Measurements from ENCODE around the gene COPS7A.
"Not testable (repeated sequence)": the region's sequence is repeated elsewhere in the genome, so short reads cannot be mapped to it uniquely, and the experiment has no call there.

COPS7A gene

DNA sequence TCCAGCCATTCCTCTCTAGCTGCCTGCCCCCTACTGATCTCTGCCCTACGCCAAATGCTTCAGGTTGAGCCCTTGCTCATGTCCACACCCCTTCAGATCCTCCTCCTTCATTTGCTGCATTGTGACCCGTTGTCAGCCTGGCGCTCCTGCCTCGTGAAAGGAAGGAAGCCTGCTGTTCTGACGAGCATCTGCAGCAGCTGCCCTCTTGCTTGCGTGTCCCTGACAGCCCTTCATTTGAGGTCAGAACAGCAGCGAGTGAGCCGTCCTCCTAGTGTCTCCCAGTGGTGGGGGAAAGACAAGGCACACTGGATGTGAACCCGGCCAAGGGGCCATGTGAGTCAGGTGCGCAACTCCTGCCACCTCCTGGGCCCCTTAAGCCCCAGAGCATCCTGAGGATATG lies 20.2 kb upstream of the COPS7A start:
- DNase-seq, result peak; percentile 34 to 44

DNA sequence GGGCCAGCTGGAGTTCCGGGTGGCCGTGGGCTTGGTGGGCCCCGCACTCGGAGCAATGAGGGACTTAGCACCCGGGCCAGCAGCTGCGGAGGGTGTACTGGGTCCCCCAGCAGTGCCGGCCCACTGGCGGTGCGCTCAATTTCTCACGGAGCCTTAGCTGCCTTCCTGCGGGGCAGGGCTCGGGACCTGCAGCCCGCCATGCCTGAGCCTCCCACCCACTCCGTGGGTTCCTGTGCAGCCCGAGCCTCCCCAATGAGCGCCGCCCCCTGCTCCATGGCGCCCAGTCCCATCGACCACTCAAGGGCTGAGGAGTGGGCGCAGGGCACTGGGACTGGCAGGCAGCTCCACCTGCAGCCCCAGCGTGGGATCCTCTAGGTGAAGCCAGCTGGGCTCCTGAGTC lies 15.5 kb upstream of the COPS7A start:
- DNase-seq, result not testable (repeated sequence)

DNA sequence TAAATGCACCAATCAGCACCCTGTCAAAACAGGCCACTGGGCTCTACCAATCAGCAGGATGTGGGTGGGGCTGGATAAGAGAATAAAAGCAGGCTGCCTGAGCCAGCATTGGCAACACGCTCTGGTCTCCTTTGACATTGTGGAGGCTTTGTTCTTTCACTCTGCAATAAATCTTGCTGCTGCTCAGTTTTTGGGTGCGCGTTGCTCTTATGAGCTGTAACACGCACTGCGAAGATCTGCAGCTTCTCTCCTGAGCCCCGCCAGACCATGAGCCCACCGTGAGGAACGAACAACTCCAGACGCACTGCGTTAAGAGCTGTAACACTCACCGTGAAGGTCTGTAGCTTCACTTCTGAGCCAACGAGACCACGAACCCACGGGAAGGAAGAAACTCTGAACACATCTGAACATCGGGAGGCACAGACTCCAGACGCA lies 14.9 kb upstream of the COPS7A start:
- no peak for DNase-seq

DNA sequence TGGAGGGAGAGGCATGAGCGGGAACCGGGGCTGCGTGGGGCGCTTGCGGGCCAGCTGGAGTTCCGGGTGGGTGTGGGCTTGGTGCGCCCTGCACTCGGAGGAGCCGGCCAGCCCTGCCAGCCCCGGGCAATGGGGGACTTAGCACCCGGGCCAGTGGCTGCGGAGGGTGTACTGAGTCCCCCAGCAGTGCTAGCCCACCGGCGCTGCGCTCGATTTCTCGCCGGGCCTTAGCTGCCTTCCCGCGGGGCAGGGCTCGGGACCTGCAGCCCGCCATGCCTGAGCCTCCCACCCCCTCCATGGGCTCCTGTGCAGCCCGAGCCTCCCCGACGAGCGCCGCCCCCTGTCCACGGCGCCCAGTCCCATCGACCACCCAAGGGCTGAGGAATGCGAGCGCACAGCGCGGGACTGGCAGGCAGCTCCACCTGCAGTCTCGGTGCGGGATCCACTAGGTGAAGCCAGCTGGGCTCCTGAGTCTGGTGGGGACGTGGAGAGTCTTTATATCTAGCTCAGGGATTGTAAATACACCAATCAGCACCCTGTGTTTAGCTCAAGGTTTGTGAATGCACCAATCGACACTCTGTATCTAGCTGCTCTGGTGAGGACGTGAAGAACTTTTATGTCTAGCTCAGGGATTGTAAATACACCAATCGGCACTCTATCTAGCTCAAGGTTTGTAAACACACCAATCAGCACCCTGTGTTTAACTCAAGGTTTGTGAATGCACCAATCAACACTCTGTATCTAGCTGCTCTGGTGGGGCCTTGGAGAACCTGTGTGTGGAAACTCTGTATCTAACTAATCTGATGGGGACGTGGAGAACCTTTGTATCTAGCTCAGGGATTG lies 7.6 kb upstream of the COPS7A start:
- DNase-seq, result not testable (repeated sequence)

DNA sequence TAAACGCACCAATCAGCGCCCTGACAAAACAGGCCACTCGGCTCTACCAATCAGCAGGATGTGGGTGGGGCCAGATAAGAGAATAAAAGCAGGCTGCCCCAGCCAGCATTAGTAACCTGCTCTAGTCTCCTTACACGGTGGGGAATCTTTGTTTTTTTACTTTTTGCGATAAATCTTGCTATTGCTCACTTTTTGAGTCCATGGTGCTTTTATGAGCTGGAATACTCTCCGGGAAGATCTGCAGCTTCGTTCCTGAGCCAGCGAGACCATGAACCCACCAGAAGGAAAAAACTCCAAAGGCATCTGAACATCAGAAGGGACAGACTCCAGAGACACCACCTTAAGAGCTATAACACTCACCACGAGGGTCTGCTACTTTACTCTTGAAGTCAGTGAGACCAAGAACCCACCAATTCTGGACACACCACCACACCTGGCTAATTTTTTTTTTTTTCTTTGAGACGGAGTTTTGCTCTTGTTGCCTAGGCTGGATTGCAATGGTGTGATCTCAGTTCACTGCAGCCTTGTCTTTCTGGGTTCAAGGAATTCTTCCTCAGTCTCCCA lies 6.9 kb upstream of the COPS7A start:
- DNase-seq, result no peak

DNA sequence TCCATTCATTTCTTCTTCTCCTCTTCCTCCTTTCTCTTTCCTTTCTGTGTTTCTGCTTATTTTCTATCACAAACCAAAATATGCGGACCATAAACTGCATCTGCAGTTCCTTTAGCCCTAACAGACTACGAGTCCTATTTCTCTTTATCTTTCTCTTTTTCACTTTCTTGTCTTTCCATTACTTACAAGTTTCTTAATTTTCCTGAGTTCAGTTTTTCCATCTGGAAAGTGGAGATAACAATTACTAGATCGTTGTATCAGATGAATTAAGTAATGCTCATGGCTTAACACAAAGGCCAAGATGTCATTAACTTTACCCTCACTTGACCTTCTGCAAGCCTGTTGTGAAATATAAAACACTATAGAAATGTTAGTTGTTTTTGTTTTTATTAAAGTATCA lies 983 bp upstream of the COPS7A start:
- no peak for DNase-seq

DNA sequence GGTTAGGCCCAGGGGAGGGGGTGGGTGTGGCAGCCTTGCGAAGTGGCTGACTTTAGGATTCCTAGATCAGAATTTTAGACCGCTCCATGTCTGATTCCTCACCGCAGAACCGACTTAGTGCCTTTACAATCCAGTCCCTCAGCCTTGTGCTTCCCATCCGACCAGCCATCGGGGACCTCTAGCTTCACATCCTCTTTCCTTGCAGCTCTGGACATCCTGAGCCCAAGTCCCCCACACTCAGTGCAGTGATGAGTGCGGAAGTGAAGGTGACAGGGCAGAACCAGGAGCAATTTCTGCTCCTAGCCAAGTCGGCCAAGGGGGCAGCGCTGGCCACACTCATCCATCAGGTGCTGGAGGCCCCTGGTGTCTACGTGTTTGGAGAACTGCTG lies 557 bp downstream of the COPS7A start:
- DNase-seq, result no peak

DNA sequence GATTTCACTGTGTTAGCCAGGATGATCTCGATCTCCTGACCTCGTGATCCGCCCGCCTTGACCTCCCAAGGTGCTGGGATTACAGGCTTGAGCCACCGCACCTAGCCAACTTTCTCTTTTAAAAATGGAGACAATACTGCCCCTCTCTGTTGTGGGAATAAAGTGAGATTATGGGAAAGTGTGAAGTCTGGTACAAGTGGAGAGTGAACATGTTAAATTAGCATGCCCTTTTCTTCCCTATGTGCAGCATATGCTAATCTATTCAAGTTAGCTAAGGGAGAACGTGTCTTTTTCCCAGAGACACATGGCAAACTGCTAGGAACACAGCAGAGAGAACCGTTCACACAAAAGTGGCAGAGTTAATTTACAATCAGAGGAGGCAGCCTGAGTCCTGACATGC lies 1.5 kb downstream of the COPS7A start:
- DNase-seq, result no peak

DNA sequence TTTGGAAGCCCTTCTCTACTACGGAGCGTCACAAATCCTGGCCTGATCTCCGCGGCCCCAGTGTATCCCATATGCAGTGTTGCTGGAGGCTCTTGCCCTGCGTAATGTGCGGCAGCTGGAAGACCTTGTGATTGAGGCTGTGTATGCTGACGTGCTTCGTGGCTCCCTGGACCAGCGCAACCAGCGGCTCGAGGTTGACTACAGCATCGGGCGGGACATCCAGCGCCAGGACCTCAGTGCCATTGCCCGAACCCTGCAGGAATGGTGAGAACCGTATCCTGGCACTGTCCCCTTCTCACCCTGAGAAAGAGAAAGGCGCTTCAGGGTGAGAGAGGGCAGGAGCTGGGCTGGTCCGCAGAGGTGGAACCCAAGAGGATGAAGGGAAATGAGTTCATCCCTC lies 5.3 kb downstream of the COPS7A start:
- no peak for DNase-seq

DNA sequence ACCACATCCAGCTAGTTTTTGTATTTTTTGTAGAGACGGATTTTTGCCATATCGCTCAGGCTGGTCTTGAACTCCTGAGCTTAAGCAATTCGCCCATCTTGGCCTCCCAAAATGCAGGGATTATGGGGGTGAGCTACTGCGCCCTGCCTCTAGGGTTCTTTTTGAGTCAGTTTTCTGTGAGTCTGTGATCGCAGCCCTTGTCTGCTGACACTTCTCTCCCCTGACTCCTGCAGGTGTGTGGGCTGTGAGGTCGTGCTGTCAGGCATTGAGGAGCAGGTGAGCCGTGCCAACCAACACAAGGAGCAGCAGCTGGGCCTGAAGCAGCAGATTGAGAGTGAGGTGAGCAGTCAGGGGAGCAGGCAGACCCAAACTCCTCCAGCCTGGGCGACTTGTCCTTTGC lies 6.3 kb downstream of the COPS7A start:
- DNase-seq, result no peak

DNA sequence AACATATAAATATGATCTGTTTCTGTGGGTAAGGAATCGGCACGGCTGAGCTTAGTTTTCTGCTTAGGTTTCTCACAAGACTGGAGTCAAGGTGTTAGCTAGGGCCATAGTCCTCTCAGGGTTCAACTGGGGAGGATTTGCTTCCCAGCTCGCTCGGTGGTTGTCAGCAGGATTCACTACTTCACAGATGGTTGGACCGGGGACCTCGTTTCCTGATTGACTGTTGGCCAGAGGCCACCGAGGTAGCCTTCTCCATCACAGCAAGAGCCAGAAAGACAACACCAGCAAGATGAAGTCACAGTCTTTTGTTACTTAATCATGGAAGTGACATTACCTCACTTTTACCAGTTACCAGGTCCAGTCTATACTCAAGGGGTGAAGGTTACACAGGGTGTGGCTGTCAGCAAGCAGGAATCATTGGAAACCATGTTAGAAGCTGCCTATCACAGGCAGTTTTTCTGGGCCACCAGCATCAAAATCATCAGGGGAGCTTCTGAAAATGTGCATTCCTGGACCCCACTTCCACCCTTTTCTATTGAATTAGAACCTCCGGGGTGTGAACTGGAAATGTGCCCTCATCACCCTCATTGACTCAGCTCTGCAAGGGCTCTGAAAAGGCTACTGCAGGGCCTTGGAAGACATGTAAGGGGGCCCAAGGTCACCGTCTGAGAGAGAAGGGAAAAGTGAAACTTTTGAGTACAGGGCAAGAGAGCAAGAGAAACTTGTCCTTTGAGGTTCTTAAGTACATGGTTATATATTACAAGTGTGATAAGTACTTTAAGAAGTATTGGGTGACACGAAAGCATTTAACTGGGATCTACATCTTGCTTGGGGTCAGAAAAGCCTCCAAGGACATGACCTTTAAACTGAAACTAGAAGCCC lies 10.9 kb downstream of the COPS7A start:
- DNase-seq, result no peak

DNA sequence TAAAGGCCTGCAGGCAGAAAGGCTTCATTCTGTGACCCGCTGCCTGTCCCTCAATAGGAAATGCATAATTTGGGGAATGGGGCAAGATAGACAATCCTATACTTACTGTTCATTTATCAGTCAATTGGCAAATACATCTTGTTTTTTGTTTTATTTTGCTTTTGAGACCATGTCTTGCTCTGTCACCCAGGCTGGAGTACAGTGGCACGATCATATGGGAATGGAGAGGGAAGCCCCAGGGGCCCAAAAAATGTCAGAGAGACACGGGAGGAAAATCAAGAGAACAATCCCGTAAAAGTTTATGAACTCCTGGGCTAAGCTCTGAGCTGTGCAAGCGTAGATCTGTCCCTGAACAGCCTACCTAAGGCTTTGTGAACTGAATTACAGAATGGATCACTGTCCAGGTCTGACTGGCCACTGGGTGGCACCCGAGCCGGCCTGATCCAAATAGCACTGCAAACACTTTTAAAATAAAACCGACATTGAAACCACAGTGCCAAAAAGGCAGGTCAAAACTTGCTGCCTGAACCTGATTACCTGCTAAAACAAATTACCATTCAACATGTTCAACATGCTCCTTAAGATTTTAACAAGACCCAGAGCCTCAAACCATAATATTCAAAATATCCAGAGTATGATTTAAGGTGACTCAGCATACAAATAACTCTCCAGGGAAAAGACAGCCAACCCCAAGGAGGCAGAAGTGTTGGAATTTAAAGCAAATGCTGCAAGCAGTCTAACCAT lies 11.8 kb downstream of the COPS7A start:
- peak in 1 of 2 experiments; percentile 36 for DNase-seq

DNA sequence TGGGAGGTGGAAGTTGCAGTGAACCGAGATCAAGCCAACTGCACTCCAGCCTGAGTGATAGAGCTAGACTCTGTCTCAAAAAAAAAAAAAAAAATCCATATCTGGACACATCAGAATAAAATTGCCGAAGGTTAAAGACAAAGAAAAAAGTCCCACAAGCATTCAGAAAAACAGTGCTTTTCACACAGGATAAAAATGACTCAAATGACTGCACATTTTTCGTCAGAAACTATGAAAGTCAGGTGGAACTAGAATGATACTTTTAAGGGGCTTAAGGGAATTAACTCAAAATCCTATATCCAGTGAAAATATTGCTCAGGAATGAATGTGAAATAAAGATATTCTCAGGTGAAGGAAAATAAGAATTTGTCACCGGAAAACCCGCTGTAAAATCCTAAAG lies 12.9 kb downstream of the COPS7A start:
- DNase-seq, result no peak

DNA sequence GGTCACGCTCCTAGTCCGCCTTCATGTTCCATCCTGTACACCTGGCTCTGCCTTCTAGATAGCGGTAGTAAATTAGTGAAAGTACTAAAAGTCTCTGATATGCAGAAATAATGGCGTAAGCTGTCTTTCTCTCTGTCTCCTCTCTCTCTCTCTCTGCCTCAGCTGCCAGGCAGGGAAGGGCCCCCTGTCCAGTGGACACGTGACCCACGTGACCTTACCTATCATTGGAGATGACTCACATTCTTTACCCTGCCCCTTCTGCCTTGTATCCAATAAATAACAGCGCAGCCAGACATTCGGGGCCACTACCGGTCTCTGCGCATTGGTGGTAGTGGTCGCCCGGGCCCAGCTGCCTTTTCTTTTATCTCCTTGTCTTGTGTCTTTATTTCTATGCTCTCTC lies 18.2 kb downstream of the COPS7A start:
- DNase-seq, result not testable (repeated sequence)

DNA sequence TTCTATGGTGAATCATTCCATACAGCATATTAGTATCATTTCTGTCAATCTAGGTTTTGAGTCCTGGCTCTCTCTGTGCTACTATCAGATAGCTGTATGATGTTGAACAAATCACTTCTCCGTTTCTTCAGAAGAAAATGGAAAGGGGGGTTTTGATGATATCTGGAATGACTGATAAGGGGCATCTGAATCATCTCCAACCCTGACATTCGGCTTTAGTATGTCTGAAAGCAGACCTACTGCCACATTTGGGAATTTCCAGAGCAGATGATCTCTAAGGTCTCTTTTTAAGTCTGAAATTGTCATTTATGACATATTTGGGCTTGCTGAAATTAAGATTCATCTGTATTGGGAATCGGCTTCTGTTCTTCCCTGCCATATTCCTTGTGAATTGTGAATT lies 19.0 kb downstream of the COPS7A start:
- DNase-seq, result no peak

DNA sequence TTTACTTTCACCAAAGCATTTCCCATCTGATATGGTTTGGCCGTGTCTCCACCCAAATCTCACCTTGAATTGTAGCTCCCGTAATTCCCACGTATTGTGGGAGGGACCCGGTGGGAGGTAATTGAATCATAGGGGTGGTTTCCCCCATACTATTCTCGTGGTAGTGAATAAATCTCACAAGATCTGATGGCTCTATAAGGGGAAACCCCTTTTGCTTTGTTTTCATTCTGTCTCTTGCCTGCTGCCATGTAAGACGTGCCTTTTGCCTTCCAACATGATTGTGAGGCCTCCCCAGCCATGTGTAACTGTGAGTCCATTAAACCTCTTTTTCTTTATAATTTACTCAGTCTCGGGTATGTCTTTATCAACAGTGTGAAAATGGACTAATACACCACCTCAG lies 19.5 kb downstream of the COPS7A start:
- not testable (repeated sequence) for DNase-seq

DNA sequence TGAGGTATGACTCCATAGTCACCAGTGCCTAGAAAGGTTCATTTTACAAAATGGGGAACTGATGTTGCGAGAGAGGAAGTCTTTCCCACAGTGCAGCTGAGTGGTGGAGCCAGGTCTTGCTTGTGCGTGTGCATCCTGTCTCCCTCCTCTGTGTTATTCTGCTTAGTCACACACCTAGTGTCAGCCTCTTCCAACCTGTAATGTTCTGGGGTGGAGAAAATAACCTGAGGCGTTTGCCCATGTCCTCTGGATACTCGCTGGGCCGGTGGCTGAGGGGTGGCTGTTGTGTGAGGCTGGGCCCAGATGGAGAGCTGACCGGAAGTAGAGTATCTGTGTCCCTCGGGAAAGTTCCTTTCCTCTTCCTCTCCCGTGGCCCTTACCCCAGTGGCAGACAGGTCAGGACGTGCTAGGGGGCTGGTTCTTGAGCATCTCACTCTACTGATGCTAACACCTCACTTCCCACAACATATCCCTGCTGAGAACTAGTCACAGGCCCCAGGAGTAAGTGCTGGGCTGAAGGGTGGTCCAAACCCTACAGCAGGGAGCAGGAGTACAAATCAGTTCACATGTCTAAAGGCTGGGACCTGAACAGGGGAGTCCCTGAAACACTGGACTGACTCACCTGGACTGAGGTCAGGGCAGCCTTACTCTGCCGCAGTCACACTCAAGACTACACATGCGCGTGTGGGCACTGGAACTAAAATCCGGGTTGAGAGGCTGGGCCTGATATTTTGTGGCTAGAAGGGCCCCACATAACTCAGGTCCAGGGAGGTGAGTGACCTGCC lies 22.1 kb downstream of the COPS7A start:
- DNase-seq, result no peak

DNA sequence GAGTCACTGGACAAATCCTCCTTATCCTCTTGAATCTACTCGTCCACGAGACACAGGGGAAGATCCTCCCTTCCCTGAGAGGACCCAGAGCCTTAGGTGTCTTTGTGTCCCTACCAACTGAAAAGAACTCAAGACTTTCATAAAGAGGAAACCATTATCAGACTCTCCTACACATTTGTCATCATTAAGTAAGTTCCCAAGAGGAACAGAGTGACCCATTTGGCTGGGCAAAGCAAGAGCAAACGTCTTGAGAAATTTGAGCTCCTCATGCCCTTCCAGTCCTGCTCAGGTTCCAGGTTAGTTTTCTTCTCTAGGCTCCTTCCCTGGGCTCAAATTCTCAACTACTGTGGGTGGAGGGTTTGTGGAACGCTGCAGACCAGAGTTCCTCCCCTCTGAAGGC lies 23.4 kb downstream of the COPS7A start:
- DNase-seq, result no peak

DNA sequence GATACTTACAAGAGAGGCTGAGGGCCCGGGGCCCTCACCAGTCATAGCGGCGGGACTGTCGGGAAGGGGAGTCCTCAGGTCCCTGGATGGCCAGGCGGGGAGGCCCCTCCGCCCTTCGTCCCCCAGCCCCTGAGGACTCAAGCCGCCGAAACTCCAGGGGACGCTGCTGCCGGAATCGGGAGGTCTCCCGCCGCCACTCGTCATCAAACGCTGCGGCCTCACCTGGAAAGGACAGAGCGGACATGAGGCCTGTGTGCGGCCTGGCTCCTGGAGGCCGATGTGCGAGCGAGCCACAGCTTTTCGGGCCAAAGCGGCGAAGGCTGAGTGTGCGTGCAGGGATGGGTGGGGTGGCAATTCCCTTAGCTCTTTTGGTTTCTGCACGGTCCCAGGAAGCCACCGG lies 24.9 kb downstream of the COPS7A start:
- DNase-seq, result no peak

DNA sequence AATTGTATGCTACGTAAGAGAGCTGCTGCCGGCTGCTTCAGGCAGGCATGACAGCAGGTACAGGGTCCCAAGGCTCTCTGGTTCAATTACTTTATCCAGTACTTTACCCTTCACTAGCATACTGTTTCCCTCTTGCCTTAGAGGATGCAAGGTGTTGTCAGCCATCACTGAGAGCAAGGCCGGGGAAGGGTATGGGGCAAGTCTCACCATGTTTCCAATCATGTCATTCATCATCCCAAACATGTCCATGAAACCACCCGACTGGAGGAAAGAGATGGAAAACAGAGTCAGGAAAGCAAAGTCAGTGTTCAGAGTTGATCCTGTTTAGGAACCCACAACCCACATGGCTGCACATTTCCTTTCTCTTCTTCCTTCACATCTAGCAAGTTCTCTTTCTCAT lies 26.7 kb downstream of the COPS7A start:
- DNase-seq, result no peak

DNA sequence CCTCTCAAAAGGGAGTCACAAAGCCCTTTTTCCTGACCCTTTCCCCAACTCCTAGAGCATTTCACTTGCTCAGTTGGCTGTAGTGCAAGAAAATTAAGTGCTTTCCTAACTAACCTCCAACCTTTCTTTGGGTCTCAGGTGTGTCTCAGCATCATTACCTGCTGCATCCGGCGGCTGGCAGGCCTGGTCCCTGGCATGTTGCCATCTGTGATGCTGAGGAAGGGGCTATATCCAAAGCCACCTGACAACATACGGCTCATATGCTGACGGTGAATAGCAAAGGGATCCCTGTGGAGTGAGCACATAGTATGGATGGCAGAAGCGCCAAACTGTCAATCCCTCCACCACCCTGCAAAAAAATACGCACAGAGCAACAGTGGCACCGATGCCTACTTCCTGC lies 27.9 kb downstream of the COPS7A start:
- no peak for DNase-seq
